ENCODE data around the gene TARS3.

Gene TARS3

DNA sequence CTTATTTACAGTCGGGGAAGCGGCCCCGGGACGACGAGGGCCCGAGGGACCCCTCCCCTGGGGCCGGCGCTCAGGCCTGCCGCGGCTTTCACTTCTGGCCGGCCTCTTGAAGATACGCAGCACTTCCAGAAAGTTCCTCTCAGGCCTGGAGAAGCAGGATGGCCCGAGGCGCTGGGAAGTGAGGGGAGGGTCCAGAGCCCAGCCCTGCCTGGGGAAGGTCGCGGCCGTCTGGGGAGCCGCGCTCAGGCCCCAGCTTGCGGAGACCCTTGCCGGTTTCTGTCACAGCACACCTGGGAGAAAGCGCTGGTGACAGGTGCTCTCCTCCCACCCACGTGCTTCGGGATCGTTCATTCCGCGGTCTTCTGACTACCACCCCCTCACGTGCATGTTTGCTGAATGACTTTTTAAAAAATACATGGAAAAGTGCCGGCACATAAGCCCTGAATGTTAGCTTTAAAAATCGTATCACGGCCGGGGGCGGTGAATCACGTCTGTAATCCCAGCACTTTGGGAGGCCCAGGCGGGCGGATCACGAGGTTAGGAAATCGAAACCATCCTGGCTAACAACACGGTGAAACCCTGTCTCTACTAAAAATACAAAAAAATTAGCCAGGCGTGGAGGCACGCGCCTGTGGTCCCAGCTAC, 71.4 kb downstream of the TARS3 start:
- Mint-ChIP-seq H3K4me3 (peak overlapping the region; percentile 93), H3K4me1 (ENCODE audit: low read depth) (peaks cover 44% of the 10 kb centered on the region), H3K9me3 (no peaks in the 10 kb centered on the region), H3K27me3 (no peaks in the 10 kb centered on the region), H3K36me3 (ENCODE audit: low read depth) (peaks cover 31% of the 10 kb centered on the region), H3K27ac (peak overlapping the region; percentile 98)

GRCh38 chr15:101652098-101652785, 72.0 kb downstream of the TARS3 start, which contains the start of gene TM2D3:
Gene TM2D3 (minus strand): TSS chr15:101652381. CDS start chr15:101652361, 20 bp downstream.
- peaks cover 44% of the 10 kb centered on the region for H3K4me1 Mint-ChIP-seq (ENCODE audit: low read depth)
- H3K4me3 Mint-ChIP-seq, result peak within 1 kb of the TSS; percentile 93
- H3K9me3 Mint-ChIP-seq, result no peaks in the 10 kb centered on the region
- H3K27ac Mint-ChIP-seq, result peak within 1 kb of the TSS; percentile 98
- no peaks in the 10 kb centered on the region for H3K27me3 Mint-ChIP-seq
- H3K36me3 Mint-ChIP-seq (ENCODE audit: low read depth), result peaks cover 31% of the 10 kb centered on the region

- peak overlapping the region; percentile 96 for H3K27ac Mint-ChIP-seq
- H3K4me1 Mint-ChIP-seq (ENCODE audit: low read depth), result peaks cover 44% of the 10 kb centered on the region
- H3K36me3 Mint-ChIP-seq (ENCODE audit: low read depth), result peaks cover 34% of the 10 kb centered on the region
- H3K9me3 Mint-ChIP-seq, result no peaks in the 10 kb centered on the region
- peak overlapping the region; percentile 93 for H3K4me3 Mint-ChIP-seq
- H3K27me3 Mint-ChIP-seq, result no peaks in the 10 kb centered on the region
These were observed 72.6 kb downstream of the TARS3 start for GRCh38 chr15:101651554-101652097.

- H3K4me1 Mint-ChIP-seq (ENCODE audit: low read depth), result peaks cover 44% of the 10 kb centered on the region
- no peaks in the 10 kb centered on the region for H3K27me3 Mint-ChIP-seq
- H3K4me3 Mint-ChIP-seq, result peak overlapping the region; percentile 93
- H3K27ac Mint-ChIP-seq, result peak overlapping the region; percentile 56
- peaks cover 48% of the 10 kb centered on the region for H3K36me3 Mint-ChIP-seq (ENCODE audit: low read depth)
- H3K9me3 Mint-ChIP-seq, result no peaks in the 10 kb centered on the region
These were observed 74.1 kb downstream of the TARS3 start for GRCh38 chr15:101650145-101650544.

GRCh38 chr15:101648356-101648755, 75.9 kb downstream of the TARS3 start:
- Mint-ChIP-seq H3K9me3 (no peaks in the 10 kb centered on the region), H3K4me3 (no peak overlapping the region), H3K4me1 (ENCODE audit: low read depth) (peaks cover 36% of the 10 kb centered on the region), H3K36me3 (ENCODE audit: low read depth) (peaks cover 55% of the 10 kb centered on the region), H3K27ac (no peak overlapping the region), H3K27me3 (no peaks in the 10 kb centered on the region)

GRCh38 chr15:101647251-101647650, 77.0 kb downstream of the TARS3 start:
- Mint-ChIP-seq H3K4me3 (no peak overlapping the region), H3K36me3 (ENCODE audit: low read depth) (peaks cover 61% of the 10 kb centered on the region), H3K27ac (no peak overlapping the region), H3K4me1 (ENCODE audit: low read depth) (peaks cover 40% of the 10 kb centered on the region), H3K9me3 (no peaks in the 10 kb centered on the region), H3K27me3 (no peaks in the 10 kb centered on the region)

DNA sequence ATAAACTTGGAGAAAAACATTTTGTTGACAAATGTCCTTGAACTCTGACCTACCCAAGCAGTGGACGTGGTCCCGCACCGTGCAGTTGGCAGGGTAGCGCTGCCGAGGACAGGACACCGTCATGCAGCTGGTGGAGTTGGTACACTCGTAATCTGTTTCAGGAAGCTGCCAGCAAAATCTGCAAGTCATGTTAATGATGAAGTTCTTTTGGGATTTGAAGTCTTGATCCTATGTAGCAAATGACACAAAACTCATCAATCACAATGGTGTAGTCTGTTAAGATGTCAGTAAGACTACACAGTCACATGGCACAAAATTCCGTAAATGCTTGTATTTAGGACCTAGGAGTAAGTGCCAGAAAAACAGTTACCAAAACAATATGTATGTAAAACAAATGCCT, 77.6 kb downstream of the TARS3 start:
- Mint-ChIP-seq H3K36me3 (ENCODE audit: low read depth) (peaks cover 67% of the 10 kb centered on the region), H3K4me1 (ENCODE audit: low read depth) (peaks cover 46% of the 10 kb centered on the region), H3K27ac (peak overlapping the region; percentile 52), H3K9me3 (no peaks in the 10 kb centered on the region), H3K4me3 (no peak overlapping the region), H3K27me3 (no peaks in the 10 kb centered on the region)

GRCh38 chr15:101642361-101642760, 81.9 kb downstream of the TARS3 start:
- peak overlapping the region; percentile 53 for H3K27ac Mint-ChIP-seq
- no peak overlapping the region for H3K4me3 Mint-ChIP-seq
- no peaks in the 10 kb centered on the region for H3K27me3 Mint-ChIP-seq
- H3K4me1 Mint-ChIP-seq (ENCODE audit: low read depth), result peaks cover 28% of the 10 kb centered on the region
- H3K36me3 Mint-ChIP-seq (ENCODE audit: low read depth), result peaks cover 69% of the 10 kb centered on the region
- no peaks in the 10 kb centered on the region for H3K9me3 Mint-ChIP-seq

- H3K27me3 Mint-ChIP-seq, result no peaks in the 10 kb centered on the region
- H3K36me3 Mint-ChIP-seq (ENCODE audit: low read depth), result peaks cover 69% of the 10 kb centered on the region
- H3K4me3 Mint-ChIP-seq, result no peak overlapping the region
- H3K27ac Mint-ChIP-seq, result no peak overlapping the region
- H3K4me1 Mint-ChIP-seq (ENCODE audit: low read depth), result peaks cover 28% of the 10 kb centered on the region
- no peaks in the 10 kb centered on the region for H3K9me3 Mint-ChIP-seq
These were observed 82.4 kb downstream of the TARS3 start for GRCh38 chr15:101641894-101642293.

DNA sequence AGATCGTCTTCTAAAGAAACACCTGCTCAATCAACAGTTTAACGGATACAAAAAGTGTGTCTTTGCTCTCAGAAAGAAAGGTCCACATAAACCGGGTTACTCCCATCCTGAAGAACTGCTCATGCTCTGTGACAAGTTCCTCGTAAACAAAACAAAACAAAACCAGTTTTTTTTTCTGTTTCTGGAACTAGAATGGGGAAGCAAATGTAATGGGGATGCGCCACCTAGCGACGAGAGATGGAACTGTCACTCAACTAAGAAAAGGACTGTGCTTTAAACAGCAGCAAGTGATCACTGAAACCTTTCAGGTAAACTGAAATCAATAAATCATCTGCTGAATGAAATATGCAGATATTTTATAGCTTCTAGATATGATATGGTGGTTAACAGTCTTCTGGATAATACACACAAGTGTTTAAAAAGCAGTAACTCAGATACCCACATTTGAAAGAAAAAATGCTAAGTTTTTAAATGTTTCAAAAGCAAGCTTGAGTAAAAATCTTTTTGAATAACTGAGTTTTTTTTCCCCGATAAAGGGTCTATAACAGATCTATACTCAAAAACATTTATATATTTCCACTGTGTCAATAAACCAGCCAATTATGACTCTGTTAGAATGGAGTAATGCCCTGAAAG, 83.0 kb downstream of the TARS3 start:
- Mint-ChIP-seq H3K9me3 (no peaks in the 10 kb centered on the region), H3K36me3 (ENCODE audit: low read depth) (peaks cover 62% of the 10 kb centered on the region), H3K27ac (no peak overlapping the region), H3K27me3 (no peaks in the 10 kb centered on the region), H3K4me3 (no peak overlapping the region), H3K4me1 (ENCODE audit: low read depth) (peaks cover 28% of the 10 kb centered on the region)

DNA sequence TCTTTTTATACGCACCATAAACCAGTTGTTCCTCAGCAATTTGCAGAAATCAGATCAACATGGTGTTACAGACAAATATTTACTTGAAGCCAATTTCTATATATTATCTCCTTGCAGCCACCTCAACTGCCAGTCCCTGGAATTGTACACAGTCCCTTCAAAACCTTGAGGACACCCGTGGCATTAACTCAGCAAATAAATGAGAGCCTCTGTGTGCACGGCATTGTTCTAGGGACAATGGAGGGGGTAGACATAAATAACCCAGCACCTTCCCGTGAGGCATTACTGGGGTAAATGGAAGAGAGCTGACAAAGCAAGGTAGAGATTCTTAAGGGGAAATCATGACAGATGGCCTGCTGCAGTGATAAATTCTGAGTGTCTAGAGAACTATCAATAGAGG, 84.6 kb downstream of the TARS3 start:
- Mint-ChIP-seq H3K4me1 (ENCODE audit: low read depth) (peaks cover 28% of the 10 kb centered on the region), H3K36me3 (ENCODE audit: low read depth) (peaks cover 47% of the 10 kb centered on the region), H3K27me3 (no peaks in the 10 kb centered on the region), H3K9me3 (no peaks in the 10 kb centered on the region), H3K27ac (no peak overlapping the region), H3K4me3 (no peak overlapping the region)

- H3K27me3 Mint-ChIP-seq, result no peaks in the 10 kb centered on the region
- H3K4me1 Mint-ChIP-seq (ENCODE audit: low read depth), result peaks cover 18% of the 10 kb centered on the region
- H3K36me3 Mint-ChIP-seq (ENCODE audit: low read depth), result peaks cover 47% of the 10 kb centered on the region
- no peak overlapping the region for H3K27ac Mint-ChIP-seq
- H3K9me3 Mint-ChIP-seq, result no peaks in the 10 kb centered on the region
- H3K4me3 Mint-ChIP-seq, result no peak overlapping the region
These were observed 86.4 kb downstream of the TARS3 start for GRCh38 chr15:101637919-101638318.

- Mint-ChIP-seq H3K36me3 (ENCODE audit: low read depth) (peaks cover 48% of the 10 kb centered on the region), H3K9me3 (no peaks in the 10 kb centered on the region), H3K27me3 (no peaks in the 10 kb centered on the region), H3K4me3 (no peak overlapping the region), H3K4me1 (ENCODE audit: low read depth) (peaks cover 15% of the 10 kb centered on the region), H3K27ac (no peak overlapping the region)
These were observed 86.8 kb downstream of the TARS3 start for GRCh38 chr15:101637516-101637915.

DNA sequence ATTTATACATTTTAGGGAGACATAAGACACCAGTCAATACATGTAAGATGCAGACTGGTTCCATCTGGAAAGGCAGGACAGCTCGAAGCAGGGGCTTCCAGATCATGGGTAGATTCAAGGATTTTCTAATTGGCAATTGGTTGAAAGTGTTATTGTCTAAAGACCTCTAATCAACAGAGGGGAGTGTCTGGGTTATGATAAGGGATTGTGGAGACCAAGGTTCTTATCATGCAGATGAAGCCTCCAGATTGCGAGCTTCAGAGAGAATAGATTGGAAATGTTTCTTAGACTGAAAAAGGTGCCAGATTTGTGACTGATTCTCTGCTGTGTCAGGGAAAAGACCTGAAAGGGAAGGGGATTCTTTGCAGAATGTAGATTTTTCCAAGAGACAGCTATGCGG, 87.2 kb downstream of the TARS3 start:
- H3K4me3 Mint-ChIP-seq, result no peak overlapping the region
- H3K9me3 Mint-ChIP-seq, result no peaks in the 10 kb centered on the region
- peaks cover 46% of the 10 kb centered on the region for H3K36me3 Mint-ChIP-seq (ENCODE audit: low read depth)
- H3K27me3 Mint-ChIP-seq, result no peaks in the 10 kb centered on the region
- H3K4me1 Mint-ChIP-seq (ENCODE audit: low read depth), result peaks cover 10% of the 10 kb centered on the region
- H3K27ac Mint-ChIP-seq, result no peak overlapping the region

All from stimulated activated naive CD8-positive, alpha-beta T cell treated with anti-CD3 and anti-CD28 coated beads, Interleukin-15, Interleukin-2, amounts not matched to agents 100 ng/mL and 50 ng/mL, for 24 hours (primary cell).